Activated CD4-positive, alpha-beta T cell treated with anti-CD3 and anti-CD28 coated beads, Interleukin-2, Interleukin-4, amounts not matched to agents 100 ng/mL and 50 ng/mL, durations not matched to agents 16 hours and 8 hours (primary cell): ENCODE measurements around the gene ZBTB8A.
"Not testable (repeated sequence)": the region's sequence is repeated elsewhere in the genome, so short reads cannot be mapped to it uniquely, and the experiment has no call there.

Source experiments
- DNase-seq: peaks from one replicate; pipeline ENCODE4 v3.0.0-alpha.2; 2020; ENCODE audit warnings: low spot score

Gene ZBTB8A

GRCh38 chr1:32538887-32539583 lies at the start of gene ZBTB8A:
TSS of gene ZBTB8A (plus strand) at chr1:32539427. CDS start at chr1:32592932, 53,505 bp downstream.
- peak; percentile 7 for DNase-seq

GRCh38 chr1:32489774-32490454 lies 49.3 kb upstream of the ZBTB8A start:
- DNase-seq, result no peak

- DNase-seq, result no peak
Measured at GRCh38 chr1:32491386-32491785, 47.8 kb upstream of the ZBTB8A start.

GRCh38 chr1:32494196-32494595 lies 45.0 kb upstream of the ZBTB8A start:
- DNase-seq, result no peak

- no peak for DNase-seq
Measured at GRCh38 chr1:32494711-32495337, 44.4 kb upstream of the ZBTB8A start.

GRCh38 chr1:32496127-32496526 lies 43.1 kb upstream of the ZBTB8A start:
- no peak for DNase-seq

GRCh38 chr1:32498751-32499150 lies 40.5 kb upstream of the ZBTB8A start:
- no peak for DNase-seq

- peak; percentile 20 for DNase-seq
Measured at GRCh38 chr1:32500387-32501209, 38.6 kb upstream of the ZBTB8A start.

GRCh38 chr1:32501865-32502264 lies 37.4 kb upstream of the ZBTB8A start:
- DNase-seq, result no peak

- DNase-seq, result no peak
Measured at GRCh38 chr1:32503153-32503552, 36.1 kb upstream of the ZBTB8A start.

GRCh38 chr1:32507021-32507420 lies 32.2 kb upstream of the ZBTB8A start:
- no peak for DNase-seq

GRCh38 chr1:32508761-32509160 lies 30.5 kb upstream of the ZBTB8A start:
- DNase-seq, result no peak

- DNase-seq, result no peak
Measured at GRCh38 chr1:32509939-32510338, 29.3 kb upstream of the ZBTB8A start.

- no peak for DNase-seq
Measured at GRCh38 chr1:32516402-32516801, 22.8 kb upstream of the ZBTB8A start.

GRCh38 chr1:32518976-32519375 lies 20.3 kb upstream of the ZBTB8A start:
- DNase-seq, result no peak

- no peak for DNase-seq
Measured at GRCh38 chr1:32521165-32521564, 18.1 kb upstream of the ZBTB8A start.

GRCh38 chr1:32525053-32525452 lies 14.2 kb upstream of the ZBTB8A start:
- DNase-seq, result no peak

- DNase-seq, result no peak
Measured at GRCh38 chr1:32525661-32526444, 13.4 kb upstream of the ZBTB8A start.

GRCh38 chr1:32528550-32528949 lies 10.7 kb upstream of the ZBTB8A start:
- DNase-seq, result not testable (repeated sequence)

- no peak for DNase-seq
Measured at GRCh38 chr1:32533792-32534327, 5.4 kb upstream of the ZBTB8A start.

GRCh38 chr1:32536117-32536516 lies 3.1 kb upstream of the ZBTB8A start:
- no peak for DNase-seq
